ENCODE data around the gene GPN3. TPM values are rescaled to one million over a fixed set of nuclear protein-coding genes. Genes with fewer than 3 reads are reported as not detected.

GPN3 gene
- total and polyA plus RNA-seq, 2 of the 13 experiments (the other 11 are each of a cell fraction or from before 2014, with no cell fraction given) = 28.7 to 29.5 TPM

DNA sequence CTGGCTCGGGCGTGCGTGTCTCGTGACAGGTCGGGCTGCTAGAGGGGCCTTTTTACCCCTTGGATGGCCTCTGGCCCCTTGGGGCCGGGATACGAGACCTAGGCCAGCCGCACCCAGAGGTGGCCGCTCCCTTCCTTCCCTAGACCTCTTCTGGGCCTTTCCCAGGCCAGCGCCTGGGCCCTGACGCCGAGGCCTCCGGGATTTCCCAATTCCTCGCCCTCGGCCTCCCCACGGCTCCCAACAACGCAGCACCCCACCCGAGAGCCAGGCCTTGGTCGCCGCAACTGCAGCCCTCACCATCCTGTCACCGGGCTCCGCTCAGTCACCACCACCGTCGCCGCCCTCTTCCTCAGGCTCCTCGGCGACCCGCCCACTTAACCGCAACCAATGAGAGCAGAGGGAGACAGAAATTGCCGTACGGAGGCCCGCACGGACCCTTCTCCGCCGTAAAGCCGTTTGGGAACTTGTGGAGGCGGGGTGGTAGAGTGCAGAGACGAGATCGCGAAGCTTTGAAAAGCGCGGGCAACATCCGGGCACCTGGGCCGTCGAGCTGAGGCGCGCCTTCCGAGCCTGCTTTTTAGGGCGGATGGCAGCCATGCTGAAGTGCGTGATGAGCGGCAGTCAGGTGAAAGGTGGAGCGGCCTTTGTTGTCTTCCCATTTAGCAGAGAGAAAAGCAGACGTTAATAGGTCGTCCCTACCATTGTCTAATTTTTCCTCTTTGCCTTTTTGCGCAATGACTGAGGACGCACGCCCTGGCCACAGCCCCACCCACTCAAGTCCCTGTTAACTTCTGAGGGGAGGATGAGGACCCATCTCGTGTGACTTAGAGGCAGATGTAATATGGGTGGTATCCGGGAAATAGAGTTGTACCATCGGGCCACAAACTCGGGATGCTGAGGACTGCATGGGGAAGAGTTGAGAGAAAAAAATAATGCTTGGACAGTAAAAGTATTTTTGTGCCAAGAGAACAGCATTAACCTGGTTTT, 34.0 kb upstream of the GPN3 start, which contains the start of the genes RAD9B and VPS29 (continued):
- TF ChIP-seq, protein P1, sequence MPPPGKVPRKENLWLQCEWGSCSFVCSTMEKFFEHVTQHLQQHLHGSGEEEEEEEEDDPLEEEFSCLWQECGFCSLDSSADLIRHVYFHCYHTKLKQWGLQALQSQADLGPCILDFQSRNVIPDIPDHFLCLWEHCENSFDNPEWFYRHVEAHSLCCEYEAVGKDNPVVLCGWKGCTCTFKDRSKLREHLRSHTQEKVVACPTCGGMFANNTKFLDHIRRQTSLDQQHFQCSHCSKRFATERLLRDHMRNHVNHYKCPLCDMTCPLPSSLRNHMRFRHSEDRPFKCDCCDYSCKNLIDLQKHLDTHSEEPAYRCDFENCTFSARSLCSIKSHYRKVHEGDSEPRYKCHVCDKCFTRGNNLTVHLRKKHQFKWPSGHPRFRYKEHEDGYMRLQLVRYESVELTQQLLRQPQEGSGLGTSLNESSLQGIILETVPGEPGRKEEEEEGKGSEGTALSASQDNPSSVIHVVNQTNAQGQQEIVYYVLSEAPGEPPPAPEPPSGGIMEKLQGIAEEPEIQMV (CRISPR knock-in tag; IDR thresholded peaks at IDR 0.05; ENCODE audit: low read depth) = no peak
- TF ChIP-seq ZNF451 (CRISPR knock-in tag; IDR thresholded peaks at IDR 0.05) (0 out of 2 replicates have a peak, but pooled peaks have one; percentile 64), KAT7 (CRISPR knock-in tag; IDR thresholded peaks at IDR 0.05; ENCODE audit: borderline replicate concordance) (peak; percentile 59; the same call in 1 of the 2 replicates), ZNF160 (CRISPR knock-in tag; IDR thresholded peaks at IDR 0.05) (peak; percentile 86), NR1H2 (CRISPR knock-in tag; IDR thresholded peaks at IDR 0.05; ENCODE audit: borderline replicate concordance, low read depth) (no peak; the same call in 1 of the 2 replicates), ZNF777 (CRISPR knock-in tag; IDR thresholded peaks at IDR 0.05) (peak; percentile 92), MED13 (CRISPR knock-in tag; IDR thresholded peaks at IDR 0.05) (peak; percentile 82), ZNF766 (CRISPR knock-in tag; IDR thresholded peaks at IDR 0.05; ENCODE audit: borderline replicate concordance) (peak; percentile 99), SALL1 (CRISPR knock-in tag; IDR thresholded peaks at IDR 0.05) (peak; percentile 98), SNRNP70 (IDR thresholded peaks at IDR 0.05; ENCODE audit: low read depth, low read length) (no peak), ZNF670 (CRISPR knock-in tag; IDR thresholded peaks at IDR 0.05; ENCODE audit: borderline replicate concordance) (no peak), HDAC2 (CRISPR knock-in tag; IDR thresholded peaks at IDR 0.05) (peak; percentile 80; the same call in 1 of the 2 replicates), ZFYVE20 (CRISPR knock-in tag; IDR thresholded peaks at IDR 0.05; ENCODE audit: borderline replicate concordance, low read depth) (peak; percentile 81; the same call in 1 of the 2 replicates), ZNF34 (CRISPR knock-in tag; IDR thresholded peaks at IDR 0.05; ENCODE audit: borderline replicate concordance) (peak; percentile 84; the same call in 1 of the 2 replicates), TMF1 (CRISPR knock-in tag; IDR thresholded peaks at IDR 0.05; ENCODE audit: low read depth) (peak; percentile 96), ZNF790 (CRISPR knock-in tag; IDR thresholded peaks at IDR 0.05; ENCODE audit: borderline replicate concordance) (peak; percentile 96; the same call in 1 of the 2 replicates)
- TF ChIP-seq, protein P2, sequence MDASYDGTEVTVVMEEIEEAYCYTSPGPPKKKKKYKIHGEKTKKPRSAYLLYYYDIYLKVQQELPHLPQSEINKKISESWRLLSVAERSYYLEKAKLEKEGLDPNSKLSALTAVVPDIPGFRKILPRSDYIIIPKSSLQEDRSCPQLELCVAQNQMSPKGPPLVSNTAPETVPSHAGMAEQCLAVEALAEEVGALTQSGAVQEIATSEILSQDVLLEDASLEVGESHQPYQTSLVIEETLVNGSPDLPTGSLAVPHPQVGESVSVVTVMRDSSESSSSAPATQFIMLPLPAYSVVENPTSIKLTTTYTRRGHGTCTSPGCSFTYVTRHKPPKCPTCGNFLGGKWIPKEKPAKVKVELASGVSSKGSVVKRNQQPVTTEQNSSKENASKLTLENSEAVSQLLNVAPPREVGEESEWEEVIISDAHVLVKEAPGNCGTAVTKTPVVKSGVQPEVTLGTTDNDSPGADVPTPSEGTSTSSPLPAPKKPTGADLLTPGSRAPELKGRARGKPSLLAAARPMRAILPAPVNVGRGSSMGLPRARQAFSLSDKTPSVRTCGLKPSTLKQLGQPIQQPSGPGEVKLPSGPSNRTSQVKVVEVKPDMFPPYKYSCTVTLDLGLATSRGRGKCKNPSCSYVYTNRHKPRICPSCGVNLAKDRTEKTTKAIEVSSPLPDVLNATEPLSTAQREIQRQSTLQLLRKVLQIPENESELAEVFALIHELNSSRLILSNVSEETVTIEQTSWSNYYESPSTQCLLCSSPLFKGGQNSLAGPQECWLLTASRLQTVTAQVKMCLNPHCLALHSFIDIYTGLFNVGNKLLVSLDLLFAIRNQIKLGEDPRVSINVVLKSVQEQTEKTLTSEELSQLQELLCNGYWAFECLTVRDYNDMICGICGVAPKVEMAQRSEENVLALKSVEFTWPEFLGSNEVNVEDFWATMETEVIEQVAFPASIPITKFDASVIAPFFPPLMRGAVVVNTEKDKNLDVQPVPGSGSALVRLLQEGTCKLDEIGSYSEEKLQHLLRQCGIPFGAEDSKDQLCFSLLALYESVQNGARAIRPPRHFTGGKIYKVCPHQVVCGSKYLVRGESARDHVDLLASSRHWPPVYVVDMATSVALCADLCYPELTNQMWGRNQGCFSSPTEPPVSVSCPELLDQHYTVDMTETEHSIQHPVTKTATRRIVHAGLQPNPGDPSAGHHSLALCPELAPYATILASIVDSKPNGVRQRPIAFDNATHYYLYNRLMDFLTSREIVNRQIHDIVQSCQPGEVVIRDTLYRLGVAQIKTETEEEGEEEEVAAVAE (CRISPR knock-in tag; IDR thresholded peaks at IDR 0.05; ENCODE audit: borderline replicate concordance) = peak; percentile 81; the same call in 1 of the 2 replicates

Data from HepG2 (cell line).